Measurements from ENCODE around the gene RAN. TPM values are rescaled to one million over a fixed set of nuclear protein-coding genes. Genes with fewer than 3 reads are reported as not detected.
A peak's percentile ranks its signal among the peaks of the same experiment; 100 is the strongest.

RAN gene
- total RNA-seq, 6 experiments from 2014 or later = 1,033 to 1,278 (median 1,071) TPM

DNA sequence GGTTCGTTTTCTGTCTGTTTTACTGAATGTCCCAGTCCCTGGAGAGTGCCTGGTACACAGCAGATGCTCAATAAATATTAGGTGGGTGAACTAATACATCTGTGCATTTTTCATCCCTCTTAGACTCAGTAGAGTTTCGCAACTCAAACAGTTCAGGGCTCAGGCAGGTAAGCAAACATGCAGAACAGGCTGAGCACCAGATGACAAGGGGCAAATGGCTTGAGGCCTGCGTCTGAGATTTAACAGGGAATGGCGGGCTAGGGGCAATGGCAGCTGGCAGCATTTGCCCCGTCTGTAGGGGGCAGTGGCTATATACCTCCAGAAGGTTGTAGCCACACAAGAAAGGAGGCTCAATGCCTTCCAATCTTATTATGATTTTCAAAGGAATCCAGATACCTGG lies 8.6 kb upstream of the RAN start:
- H3K4me3 Mint-ChIP-seq = no peak overlapping the region
- H3K27ac Mint-ChIP-seq = no peak overlapping the region
- H3K36me3 Mint-ChIP-seq (ENCODE audit: low read depth) = no peaks in the 10 kb centered on the region
- H3K27me3 Mint-ChIP-seq (ENCODE audit: insufficient read depth) = peaks cover 4% of the 10 kb centered on the region
- H3K9me3 Mint-ChIP-seq = no peaks in the 10 kb centered on the region
- DNase-seq = no peak
- no peaks in the 10 kb centered on the region for H3K4me1 Mint-ChIP-seq (ENCODE audit: low read depth)
- TF ChIP-seq, protein P1, sequence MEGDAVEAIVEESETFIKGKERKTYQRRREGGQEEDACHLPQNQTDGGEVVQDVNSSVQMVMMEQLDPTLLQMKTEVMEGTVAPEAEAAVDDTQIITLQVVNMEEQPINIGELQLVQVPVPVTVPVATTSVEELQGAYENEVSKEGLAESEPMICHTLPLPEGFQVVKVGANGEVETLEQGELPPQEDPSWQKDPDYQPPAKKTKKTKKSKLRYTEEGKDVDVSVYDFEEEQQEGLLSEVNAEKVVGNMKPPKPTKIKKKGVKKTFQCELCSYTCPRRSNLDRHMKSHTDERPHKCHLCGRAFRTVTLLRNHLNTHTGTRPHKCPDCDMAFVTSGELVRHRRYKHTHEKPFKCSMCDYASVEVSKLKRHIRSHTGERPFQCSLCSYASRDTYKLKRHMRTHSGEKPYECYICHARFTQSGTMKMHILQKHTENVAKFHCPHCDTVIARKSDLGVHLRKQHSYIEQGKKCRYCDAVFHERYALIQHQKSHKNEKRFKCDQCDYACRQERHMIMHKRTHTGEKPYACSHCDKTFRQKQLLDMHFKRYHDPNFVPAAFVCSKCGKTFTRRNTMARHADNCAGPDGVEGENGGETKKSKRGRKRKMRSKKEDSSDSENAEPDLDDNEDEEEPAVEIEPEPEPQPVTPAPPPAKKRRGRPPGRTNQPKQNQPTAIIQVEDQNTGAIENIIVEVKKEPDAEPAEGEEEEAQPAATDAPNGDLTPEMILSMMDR (IDR thresholded peaks at IDR 0.05) = peak; percentile 12; the same call in 1 of the 2 replicates

DNA sequence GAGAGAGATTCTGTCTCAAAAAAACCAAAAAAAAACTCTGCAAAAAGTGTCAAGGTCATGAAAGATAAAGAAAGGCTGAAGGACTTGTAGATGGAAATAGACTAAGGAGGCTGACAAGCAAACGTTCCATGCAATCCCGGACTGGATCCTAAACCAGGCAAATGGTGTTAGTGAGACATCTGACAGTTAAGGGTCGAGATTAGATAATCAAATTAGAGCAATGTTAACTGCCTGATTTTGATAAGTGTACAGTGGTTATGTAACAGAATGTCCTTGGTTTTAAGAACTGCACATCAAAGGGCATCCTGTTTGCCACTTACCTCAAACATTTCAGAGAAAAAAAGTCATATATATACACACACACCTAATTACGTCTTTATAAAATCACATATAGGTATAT lies 3.5 kb upstream of the RAN start:
- DNase-seq = no peak
- H3K27ac Mint-ChIP-seq = no peak overlapping the region
- H3K27me3 Mint-ChIP-seq (ENCODE audit: insufficient read depth) = no peaks in the 10 kb centered on the region
- peaks cover 10% of the 10 kb centered on the region for H3K36me3 Mint-ChIP-seq (ENCODE audit: low read depth)
- TF ChIP-seq, protein P1 (IDR thresholded peaks at IDR 0.05) = no peak
- no peaks in the 10 kb centered on the region for H3K9me3 Mint-ChIP-seq
- no peak overlapping the region for H3K4me3 Mint-ChIP-seq
- peaks cover 17% of the 10 kb centered on the region for H3K4me1 Mint-ChIP-seq (ENCODE audit: low read depth)

DNA sequence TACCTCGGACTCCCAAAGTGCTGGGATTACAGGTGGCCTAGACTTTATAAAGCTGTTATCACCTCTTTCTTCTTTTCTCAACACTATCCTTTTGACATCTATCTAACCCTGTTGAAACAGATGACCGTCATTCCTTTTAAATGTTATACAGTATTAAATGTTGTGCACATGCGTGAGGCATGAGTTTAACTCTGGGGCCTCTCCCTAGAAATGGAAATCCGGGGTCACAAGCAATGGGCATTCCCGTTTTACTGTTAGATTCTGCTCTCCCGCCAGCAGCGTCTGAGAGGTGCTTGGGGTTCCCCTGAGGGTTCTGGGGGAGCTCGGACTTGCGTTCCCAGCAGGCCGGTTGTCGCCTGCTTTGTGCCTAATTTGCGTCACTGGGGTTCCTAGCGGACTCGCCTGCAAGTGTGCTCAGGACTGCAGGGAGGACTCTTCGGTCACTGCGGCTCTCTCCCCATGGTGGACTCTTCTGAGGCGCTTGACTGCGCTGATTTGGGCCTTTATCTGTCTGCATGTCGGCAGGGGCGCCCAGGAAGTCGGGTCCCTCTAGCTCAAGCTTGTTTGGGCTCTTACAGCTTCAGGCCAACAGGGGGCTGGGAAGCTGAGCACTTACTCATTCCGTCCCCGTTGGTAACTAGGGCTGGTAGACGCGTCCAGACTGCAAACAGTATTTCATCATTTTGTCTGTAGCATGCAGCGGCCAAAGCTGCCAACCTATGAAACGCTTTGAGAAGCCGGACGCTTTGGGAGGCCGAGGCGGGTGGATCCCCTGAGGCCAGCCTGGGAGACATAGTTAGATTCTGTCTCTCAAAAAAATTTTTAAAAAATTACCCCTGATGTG lies 1.2 kb upstream of the RAN start:
- Mint-ChIP-seq H3K9me3 (no peaks in the 10 kb centered on the region), H3K4me3 (peak overlapping the region; percentile 84), H3K27me3 (ENCODE audit: insufficient read depth) (no peaks in the 10 kb centered on the region), H3K27ac (peak overlapping the region; percentile 91), H3K4me1 (ENCODE audit: low read depth) (peaks cover 33% of the 10 kb centered on the region), H3K36me3 (ENCODE audit: low read depth) (peaks cover 29% of the 10 kb centered on the region)
- peak; percentile 75 for DNase-seq
- TF ChIP-seq, protein P1 (IDR thresholded peaks at IDR 0.05) = peak; percentile 70

DNA sequence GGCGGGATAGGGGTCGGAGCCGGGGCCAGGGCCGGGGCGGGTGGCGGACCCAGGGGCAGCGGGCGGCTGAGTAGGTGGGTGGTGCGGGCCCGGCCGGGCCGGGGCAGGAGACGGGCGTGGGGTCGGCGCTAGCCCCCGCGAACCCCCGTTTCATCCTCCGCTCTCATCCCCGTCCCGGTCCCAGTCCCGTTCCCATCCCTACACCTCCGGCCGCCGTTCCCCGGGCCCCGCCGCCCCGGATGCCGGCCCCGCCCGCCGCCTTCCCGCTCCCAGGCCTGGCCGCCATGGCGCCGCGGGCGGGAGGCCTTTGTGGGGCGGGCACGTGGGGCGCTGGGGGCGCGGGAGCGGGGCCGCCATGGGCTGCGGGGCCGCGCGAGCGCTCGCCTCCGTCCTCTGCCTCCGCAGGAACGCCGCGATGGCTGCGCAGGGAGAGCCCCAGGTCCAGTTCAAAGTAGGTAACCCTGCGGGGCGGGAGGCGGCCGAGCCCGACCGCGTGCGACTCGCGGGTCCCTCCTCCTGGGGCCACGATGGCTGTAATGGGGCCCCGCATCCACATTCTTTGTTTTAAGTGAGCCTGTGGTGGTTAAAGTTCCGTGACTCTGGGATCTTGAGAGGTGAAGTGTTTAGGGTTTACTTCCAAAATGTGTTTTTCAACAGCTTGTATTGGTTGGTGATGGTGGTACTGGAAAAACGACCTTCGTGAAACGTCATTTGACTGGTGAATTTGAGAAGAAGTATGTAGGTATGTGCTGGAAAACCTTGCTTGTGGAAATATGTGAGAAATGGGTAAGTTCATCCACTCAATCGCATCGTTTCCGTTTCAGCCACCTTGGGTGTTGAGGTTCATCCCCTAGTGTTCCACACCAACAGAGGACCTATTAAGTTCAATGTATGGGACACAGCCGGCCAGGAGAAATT lies 572 bp downstream of the RAN start:
- H3K4me1 Mint-ChIP-seq (ENCODE audit: low read depth) = peaks cover 46% of the 10 kb centered on the region
- H3K9me3 Mint-ChIP-seq = no peaks in the 10 kb centered on the region
- peak overlapping the region; percentile 92 for H3K27ac Mint-ChIP-seq
- H3K36me3 Mint-ChIP-seq (ENCODE audit: low read depth) = peaks cover 42% of the 10 kb centered on the region
- peak overlapping the region; percentile 94 for H3K4me3 Mint-ChIP-seq
- TF ChIP-seq, protein P1 (IDR thresholded peaks at IDR 0.05) = no peak
- H3K27me3 Mint-ChIP-seq (ENCODE audit: insufficient read depth) = peaks cover 1% of the 10 kb centered on the region; the same call in 1 of the 2 replicates
- no peak for DNase-seq

DNA sequence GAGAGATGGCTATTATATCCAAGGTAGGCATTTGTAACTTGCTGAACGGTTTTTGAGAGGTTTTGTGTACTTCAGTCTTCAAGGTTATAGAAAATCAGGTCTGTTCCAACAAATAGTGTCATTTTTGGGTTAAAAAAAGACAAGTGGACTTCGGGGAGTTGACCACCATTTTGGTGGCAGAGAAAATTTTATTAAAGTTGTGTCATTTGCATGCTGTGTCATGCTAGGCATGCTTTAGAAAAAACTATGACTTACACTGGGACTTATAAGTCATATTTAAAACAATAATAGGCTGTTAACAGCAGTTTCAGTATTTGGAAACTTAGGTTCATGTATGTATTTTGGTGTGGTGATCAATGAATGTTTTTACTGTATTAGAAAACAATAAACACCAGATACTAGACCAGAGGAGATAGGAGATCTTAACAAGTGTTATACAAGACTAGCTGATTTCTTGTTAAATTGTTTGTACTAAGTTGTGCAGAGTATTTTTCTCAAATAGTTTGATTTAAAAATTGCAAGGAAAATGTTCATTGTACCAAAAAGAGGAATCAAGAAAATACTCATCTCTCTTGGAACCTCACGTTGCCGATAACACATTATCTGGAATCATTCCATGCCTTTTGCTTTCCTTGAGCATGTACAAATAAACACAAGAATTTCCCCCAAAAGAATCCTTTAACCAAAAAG lies 1.4 kb downstream of the RAN start:
- peaks cover 1% of the 10 kb centered on the region; the same call in 1 of the 2 replicates for H3K27me3 Mint-ChIP-seq (ENCODE audit: insufficient read depth)
- H3K4me1 Mint-ChIP-seq (ENCODE audit: low read depth) = peaks cover 47% of the 10 kb centered on the region
- no peaks in the 10 kb centered on the region for H3K9me3 Mint-ChIP-seq
- peaks cover 42% of the 10 kb centered on the region for H3K36me3 Mint-ChIP-seq (ENCODE audit: low read depth)
- H3K4me3 Mint-ChIP-seq = peak overlapping the region; percentile 94
- DNase-seq = peak; percentile 11
- peak overlapping the region; percentile 92 for H3K27ac Mint-ChIP-seq
- TF ChIP-seq, protein P1 (IDR thresholded peaks at IDR 0.05) = no peak

Data from HFFc6 (cell line).